Activated T-cell treated with anti-CD3 and anti-CD28 coated beads, Interleukin-2, amount 50 U/mL, for 4 hours (primary cell): ENCODE data around the gene LAMA2. TPM values are rescaled to one million over a fixed set of nuclear protein-coding genes. Genes with fewer than 3 reads are reported as not detected.
"Not testable (repeated sequence)": the region's sequence is repeated elsewhere in the genome, so short reads cannot be mapped to it uniquely, and the experiment has no call there.

ENCODE experiments used
- ATAC-seq, 2 donors: fragments of 200-7000 bp; cut with Tn5 transposase; one replicate each; pipeline ENCODE4 v1.10.0; 2021
- DNase-seq: peaks from one replicate; pipeline ENCODE4 v3.0.0-alpha.2; 2020
- H3K27me3 Mint-ChIP-seq: one replicate; pipeline ENCODE4 v1.8.0; 2021; ENCODE audit warnings: low read depth, mixed read lengths
- H3K36me3 Mint-ChIP-seq: one replicate; pipeline ENCODE4 v1.8.0; 2022; ENCODE audit warnings: mixed read lengths; ENCODE audit not compliant: insufficient read depth
- H3K4me1 Mint-ChIP-seq: one replicate; pipeline ENCODE4 v1.8.0; 2021; ENCODE audit warnings: low read depth, mixed read lengths
- H3K4me3 Mint-ChIP-seq: one replicate; pipeline ENCODE4 v1.8.0; 2021; ENCODE audit warnings: mild to moderate bottlenecking, moderate library complexity, mixed read lengths
- H3K9me3 Mint-ChIP-seq: one replicate; pipeline ENCODE4 v1.8.0; 2021; ENCODE audit warnings: mixed read lengths
- total RNA-seq, 3 donors: library from RNA; stranded (reverse); gene quantifications; one replicate each; pipeline ENCODE4 v1.2.1, GENCODE V29; 2021

The LAMA2 gene
- total RNA-seq, 3 donors from 2014 or later = 2.1 to 4.7 (median 3.8) TPM

DNA sequence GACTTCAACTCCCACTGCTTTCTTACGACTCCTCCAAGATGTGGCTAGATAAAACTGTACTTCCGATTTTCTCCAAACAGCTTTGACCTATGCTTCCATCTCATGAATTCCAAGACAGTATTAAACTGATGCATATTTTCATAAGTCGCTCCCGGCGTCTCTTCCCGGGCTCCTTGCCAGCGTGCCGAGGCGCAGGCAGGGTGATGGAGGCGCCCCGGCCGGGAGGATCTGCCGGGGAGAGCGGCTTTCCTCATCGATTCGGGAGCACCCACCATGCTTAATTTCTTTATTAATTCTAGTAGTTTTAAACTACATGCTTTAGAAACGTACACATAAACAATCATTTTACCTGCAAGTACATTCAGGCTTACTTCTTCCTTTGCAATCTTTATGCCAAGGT lies 276.3 kb downstream of the LAMA2 start:
- ATAC-seq, DNase-seq, H3K4me3 Mint-ChIP-seq, H3K27me3 Mint-ChIP-seq, H3K9me3 Mint-ChIP-seq, H3K4me1 Mint-ChIP-seq, H3K36me3 Mint-ChIP-seq: not testable (repeated sequence)

DNA sequence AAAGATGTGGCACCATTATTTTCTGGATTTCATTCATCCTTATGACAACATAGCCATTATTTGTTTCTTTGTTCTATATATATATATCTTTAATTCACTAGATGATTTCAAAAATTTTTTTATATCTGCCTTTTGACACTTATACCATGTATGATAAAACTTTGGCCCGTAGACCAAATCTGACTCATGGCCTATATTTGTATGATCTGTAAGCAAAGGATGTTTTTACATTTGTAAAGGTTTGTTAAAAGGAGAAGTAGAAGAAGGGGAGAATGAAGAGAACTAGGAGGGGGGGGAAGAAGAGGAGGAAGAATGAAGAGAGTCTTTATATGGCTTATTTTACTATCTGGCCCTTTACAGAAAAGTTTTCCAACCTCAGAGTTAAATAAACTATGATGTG lies 279.7 kb downstream of the LAMA2 start:
- ATAC-seq (no peak), DNase-seq (no peak)
- H3K36me3 Mint-ChIP-seq = no peaks in the 10 kb centered on the region
- no peaks in the 10 kb centered on the region for H3K27me3 Mint-ChIP-seq
- no peaks in the 10 kb centered on the region for H3K9me3 Mint-ChIP-seq
- H3K4me3 Mint-ChIP-seq = no peak overlapping the region
- H3K4me1 Mint-ChIP-seq = no peaks in the 10 kb centered on the region

DNA sequence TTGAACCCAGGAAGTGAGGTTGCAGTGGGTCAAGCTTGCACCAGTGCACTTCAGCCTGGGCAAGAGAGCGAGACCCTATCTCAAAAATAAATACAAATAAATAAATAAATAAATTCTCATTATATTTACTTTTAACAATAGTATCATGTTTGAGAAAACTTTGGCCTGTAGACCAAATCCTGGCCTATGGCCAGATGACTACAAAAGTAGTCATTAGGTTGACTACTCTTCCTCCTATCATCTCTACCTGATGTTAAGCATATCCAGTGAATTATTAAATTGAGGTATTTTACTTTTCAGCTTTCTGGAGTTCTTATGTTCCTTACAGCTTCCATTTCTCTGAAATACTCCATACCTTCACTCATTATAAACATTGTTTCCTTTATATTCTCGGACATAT lies 280.6 kb downstream of the LAMA2 start:
- Mint-ChIP-seq H3K9me3 (no peaks in the 10 kb centered on the region), H3K27me3 (no peaks in the 10 kb centered on the region), H3K4me1 (no peaks in the 10 kb centered on the region), H3K36me3 (no peaks in the 10 kb centered on the region), H3K4me3 (no peak overlapping the region)
- DNase-seq (no peak), ATAC-seq (no peak)

DNA sequence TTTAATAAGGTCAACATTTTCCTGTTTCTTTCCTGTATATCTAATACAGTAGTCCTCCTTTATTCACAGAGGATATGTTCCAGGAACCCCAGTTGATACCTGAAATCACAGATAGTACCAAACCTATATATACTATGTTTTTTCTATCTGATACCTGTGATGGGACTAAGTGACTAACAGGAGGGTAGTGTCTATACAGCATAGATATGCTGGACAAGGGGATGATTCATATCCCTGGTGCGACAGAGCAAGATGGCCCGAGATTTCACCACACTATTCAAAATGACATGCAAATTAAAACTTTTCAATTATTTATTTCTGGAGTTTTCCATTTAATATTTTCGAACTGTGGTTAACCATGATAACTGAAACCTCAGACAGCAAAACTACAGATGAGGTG lies 281.1 kb downstream of the LAMA2 start:
- no peak overlapping the region for H3K4me3 Mint-ChIP-seq
- no peaks in the 10 kb centered on the region for H3K27me3 Mint-ChIP-seq
- H3K9me3 Mint-ChIP-seq = no peaks in the 10 kb centered on the region
- H3K4me1 Mint-ChIP-seq = no peaks in the 10 kb centered on the region
- no peak for DNase-seq
- no peaks in the 10 kb centered on the region for H3K36me3 Mint-ChIP-seq
- ATAC-seq = no peak

DNA sequence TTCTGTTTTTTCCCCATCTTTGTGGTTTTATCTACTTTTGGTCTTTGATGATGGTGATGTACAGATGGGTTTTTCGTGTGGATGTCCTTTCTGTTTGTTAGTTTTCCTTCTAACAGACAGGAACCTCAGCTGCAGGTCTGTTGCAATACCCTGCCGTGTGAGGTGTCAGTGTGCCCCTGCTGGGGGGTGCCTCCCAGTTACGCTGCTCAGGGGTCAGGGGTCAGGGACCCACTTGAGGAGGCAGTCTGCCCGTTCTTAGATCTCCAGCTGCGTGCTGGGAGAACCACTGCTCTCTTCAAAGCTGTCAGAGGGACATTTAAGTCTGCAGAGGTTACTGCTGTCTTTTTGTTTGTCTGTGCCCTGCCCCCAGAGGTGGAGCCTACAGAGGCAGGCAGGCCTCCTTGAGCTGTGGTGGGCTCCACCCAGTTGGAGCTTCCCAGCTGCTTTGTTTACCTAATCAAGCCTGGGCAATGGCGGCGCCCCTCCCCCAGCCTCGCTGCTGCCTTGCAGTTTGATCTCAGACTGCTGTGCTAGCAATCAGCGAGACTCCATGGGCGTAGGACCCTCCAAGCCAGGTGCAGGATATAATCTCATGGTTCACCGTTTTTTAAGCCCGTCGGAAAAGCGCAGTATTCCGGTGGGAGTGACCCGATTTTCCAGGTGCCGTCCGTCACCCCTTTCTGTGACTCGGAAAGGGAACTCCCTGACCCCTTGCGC lies 289.5 kb downstream of the LAMA2 start:
- not testable (repeated sequence) for H3K4me3 Mint-ChIP-seq, H3K4me1 Mint-ChIP-seq, DNase-seq, H3K36me3 Mint-ChIP-seq, H3K9me3 Mint-ChIP-seq, ATAC-seq
- peaks cover 13% of the 10 kb centered on the region for H3K27me3 Mint-ChIP-seq

DNA sequence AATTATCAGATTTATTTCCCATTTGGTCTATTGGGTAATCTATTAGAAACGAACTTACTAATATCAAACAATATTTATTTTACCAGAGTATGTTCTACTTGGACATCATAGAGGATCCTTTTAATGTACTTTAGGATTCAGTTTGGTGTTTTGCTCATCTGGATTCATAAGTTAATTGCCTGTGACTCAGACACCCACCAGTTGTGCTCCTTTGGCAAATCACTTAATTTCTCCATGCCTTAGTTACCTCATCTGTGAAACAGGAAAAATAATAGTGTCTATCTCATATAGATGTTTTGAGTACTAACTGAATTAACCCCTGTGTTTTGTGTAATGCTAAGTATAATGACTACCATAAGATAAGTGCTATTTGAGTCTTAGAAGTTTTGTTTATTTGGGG lies 292.1 kb downstream of the LAMA2 start:
- H3K9me3 Mint-ChIP-seq = no peaks in the 10 kb centered on the region

DNA sequence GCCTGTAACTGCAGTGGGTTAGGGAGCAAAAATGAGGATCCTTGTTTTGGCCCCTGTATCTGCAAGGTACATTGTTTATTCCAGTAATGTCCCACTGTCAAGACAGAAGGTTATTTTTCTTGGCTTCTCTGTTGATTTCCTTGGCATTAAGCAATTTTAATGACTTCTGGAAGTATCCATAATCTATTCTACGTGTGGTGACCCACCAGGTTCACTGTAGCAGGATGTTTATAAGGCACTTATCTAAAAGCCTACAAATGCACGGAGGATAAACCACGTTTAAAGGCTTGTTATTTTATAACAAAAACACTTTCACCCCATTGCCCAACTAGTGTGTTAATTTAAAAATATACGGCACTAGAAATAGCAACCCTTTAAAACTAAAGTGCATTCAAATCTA lies 294.9 kb downstream of the LAMA2 start:
- DNase-seq (no peak), ATAC-seq (no peak)
- no peak overlapping the region for H3K4me3 Mint-ChIP-seq
- H3K4me1 Mint-ChIP-seq = no peaks in the 10 kb centered on the region
- no peaks in the 10 kb centered on the region for H3K36me3 Mint-ChIP-seq
- peaks cover 17% of the 10 kb centered on the region for H3K27me3 Mint-ChIP-seq
- H3K9me3 Mint-ChIP-seq = no peaks in the 10 kb centered on the region

More for the DNA sequence above, 292.1 kb downstream of the LAMA2 start:
- no peaks in the 10 kb centered on the region for H3K36me3 Mint-ChIP-seq
- ATAC-seq = no peak
- no peak for DNase-seq
- H3K27me3 Mint-ChIP-seq = peaks cover 18% of the 10 kb centered on the region
- no peaks in the 10 kb centered on the region for H3K4me1 Mint-ChIP-seq
- H3K4me3 Mint-ChIP-seq = no peak overlapping the region

DNA sequence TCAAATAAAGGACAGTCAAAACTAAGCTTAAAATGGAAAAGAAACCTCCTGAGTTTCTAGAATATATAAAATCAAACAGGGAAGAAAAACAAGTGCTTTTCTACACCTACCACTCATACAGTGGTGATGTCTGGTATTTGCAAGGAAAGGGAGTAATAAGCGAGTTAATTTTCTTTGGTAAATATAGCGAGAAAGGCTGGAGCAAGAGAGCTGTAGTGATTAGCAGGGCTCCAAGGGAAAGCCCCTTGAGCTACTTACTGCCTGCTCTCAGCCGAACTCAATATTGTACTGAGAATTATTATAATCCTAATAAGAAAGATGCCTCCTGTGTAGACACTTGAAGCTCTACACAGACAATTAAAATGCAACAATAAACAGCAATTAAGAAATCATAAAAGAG lies 296.3 kb downstream of the LAMA2 start:
- H3K4me3 Mint-ChIP-seq = no peak overlapping the region
- DNase-seq = no peak
- H3K4me1 Mint-ChIP-seq = no peaks in the 10 kb centered on the region
- ATAC-seq = no peak
- peaks cover 13% of the 10 kb centered on the region for H3K27me3 Mint-ChIP-seq
- H3K36me3 Mint-ChIP-seq = no peaks in the 10 kb centered on the region
- H3K9me3 Mint-ChIP-seq = no peaks in the 10 kb centered on the region

DNA sequence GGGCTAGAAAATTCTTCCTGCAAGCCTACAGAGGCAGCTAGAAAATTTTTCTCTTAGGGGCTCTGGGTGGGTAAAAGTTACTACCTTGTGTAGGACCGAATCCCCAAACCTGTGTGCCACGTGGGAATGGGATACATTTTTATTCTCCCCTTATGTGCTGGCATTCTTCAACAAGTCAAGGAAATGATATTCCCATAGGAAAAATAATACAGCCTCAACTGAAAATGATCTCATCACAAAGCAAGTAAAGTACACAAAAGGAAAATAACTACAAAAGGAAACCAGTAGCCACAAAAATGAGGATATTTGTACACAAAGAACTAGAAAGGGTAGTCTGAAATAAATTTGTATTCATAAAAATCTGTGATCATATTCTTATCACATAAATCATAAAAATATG lies 298.1 kb downstream of the LAMA2 start:
- no peaks in the 10 kb centered on the region for H3K9me3 Mint-ChIP-seq
- DNase-seq = no peak
- no peak for ATAC-seq
- no peak overlapping the region for H3K4me3 Mint-ChIP-seq
- no peaks in the 10 kb centered on the region for H3K36me3 Mint-ChIP-seq
- peaks cover 11% of the 10 kb centered on the region for H3K27me3 Mint-ChIP-seq
- no peaks in the 10 kb centered on the region for H3K4me1 Mint-ChIP-seq

DNA sequence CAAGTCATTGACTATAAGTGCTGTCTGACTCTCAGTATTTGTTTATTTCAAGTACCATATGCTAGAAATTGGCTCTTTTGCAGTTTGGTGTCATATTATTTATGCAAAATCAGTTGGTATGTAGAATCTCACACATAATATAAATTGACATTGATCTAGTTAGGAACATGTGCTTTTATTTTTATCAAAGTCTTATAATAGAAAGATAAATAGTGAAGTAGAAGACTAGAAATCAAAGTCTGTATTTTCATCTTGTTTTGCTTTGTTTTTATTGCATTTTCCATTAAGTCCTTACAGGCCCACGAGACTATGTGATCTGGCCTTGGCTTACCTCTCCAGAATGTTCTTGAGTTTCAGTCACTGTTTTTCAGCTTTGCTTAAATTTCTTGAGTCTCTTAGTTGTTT lies 300.3 kb downstream of the LAMA2 start:
- H3K9me3 Mint-ChIP-seq = no peaks in the 10 kb centered on the region
- no peak overlapping the region for H3K4me3 Mint-ChIP-seq
- no peak for ATAC-seq

DNA sequence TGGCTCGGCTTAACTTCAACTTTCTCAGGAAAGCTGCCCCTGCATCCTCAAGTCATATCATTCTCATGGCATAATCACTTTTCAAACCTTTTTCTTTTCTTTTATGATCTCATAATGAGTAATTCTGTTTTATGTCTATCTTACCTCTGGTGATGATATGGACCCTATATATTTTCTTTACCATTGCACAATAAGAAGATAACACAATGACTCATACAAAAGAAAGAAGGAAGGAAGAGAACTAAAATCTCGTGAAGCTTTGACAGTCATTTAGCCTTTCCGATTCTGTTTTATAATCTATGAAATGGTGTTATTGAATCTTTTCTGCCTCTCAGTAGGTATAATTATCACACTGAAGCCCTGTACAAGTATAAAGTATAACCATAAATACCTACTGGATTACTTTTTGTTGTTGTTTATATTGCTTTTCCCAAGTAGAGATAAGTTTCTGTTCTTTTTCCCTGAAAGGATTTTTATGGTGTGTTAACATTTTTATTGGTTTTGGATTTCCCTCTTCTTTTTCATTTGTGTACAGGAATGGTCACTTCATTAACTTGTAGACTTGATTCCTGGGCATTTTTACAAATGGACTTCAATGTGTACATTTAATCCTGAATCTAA lies 300.9 kb downstream of the LAMA2 start:
- H3K9me3 Mint-ChIP-seq = no peaks in the 10 kb centered on the region
- peaks cover 3% of the 10 kb centered on the region for H3K27me3 Mint-ChIP-seq
- no peak overlapping the region for H3K4me3 Mint-ChIP-seq
- ATAC-seq (no peak), DNase-seq (no peak)
- H3K36me3 Mint-ChIP-seq = no peaks in the 10 kb centered on the region
- H3K4me1 Mint-ChIP-seq = no peaks in the 10 kb centered on the region

More for the DNA sequence above, 300.3 kb downstream of the LAMA2 start:
- no peak for DNase-seq
- Mint-ChIP-seq H3K27me3 (peaks cover 3% of the 10 kb centered on the region), H3K36me3 (no peaks in the 10 kb centered on the region), H3K4me1 (no peaks in the 10 kb centered on the region)

DNA sequence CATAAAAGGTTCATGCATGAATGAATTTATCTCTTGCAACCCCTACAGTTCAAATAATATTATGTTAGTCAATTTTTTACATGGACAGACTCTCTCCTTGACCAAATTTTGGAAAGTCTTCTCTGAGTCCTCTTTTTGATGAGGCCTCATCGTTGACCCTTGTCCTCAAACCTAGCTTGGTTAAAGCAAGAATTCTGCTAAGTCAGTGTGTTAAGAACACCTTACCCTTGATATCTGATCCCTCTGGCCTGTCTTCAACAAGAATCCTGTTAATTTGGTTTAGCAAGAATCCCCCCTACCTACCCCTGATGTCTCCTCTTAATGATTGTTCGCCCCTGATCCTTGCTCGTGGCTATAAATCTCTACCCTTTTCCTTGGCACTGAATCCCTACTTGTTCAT lies 301.4 kb downstream of the LAMA2 start:
- H3K4me1 Mint-ChIP-seq = no peaks in the 10 kb centered on the region

DNA sequence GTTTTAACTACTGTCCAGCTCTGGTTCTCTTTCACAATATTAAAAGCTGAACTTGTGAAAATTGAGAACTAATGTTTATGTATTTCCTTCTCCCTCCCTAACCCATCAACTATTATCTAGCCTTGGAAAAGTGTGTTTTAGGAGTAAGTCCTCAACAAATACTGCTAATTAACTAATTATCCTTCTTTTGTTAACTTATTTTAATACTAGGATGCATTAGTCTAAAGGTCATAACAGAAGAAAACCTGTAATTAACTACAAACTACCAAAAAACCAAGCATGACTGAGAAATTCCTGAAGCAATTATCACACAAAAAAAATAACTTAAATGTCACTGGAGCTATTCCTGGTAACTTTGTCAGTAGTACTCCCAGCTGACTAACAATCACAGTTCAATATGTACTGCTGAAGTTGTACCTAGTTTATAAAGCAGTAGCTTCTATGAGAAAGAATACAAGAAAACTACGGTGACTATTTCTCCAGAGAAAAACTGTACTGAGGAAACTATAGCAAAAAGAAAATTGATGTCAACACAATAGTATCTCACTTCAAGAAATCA lies 301.9 kb downstream of the LAMA2 start:
- H3K4me1 Mint-ChIP-seq = no peaks in the 10 kb centered on the region
- no peak for ATAC-seq

More for the DNA sequence above, 301.4 kb downstream of the LAMA2 start:
- H3K27me3 Mint-ChIP-seq = peaks cover 3% of the 10 kb centered on the region
- H3K9me3 Mint-ChIP-seq = no peaks in the 10 kb centered on the region
- H3K4me3 Mint-ChIP-seq = no peak overlapping the region
- DNase-seq (no peak), ATAC-seq (no peak)
- no peaks in the 10 kb centered on the region for H3K36me3 Mint-ChIP-seq

DNA sequence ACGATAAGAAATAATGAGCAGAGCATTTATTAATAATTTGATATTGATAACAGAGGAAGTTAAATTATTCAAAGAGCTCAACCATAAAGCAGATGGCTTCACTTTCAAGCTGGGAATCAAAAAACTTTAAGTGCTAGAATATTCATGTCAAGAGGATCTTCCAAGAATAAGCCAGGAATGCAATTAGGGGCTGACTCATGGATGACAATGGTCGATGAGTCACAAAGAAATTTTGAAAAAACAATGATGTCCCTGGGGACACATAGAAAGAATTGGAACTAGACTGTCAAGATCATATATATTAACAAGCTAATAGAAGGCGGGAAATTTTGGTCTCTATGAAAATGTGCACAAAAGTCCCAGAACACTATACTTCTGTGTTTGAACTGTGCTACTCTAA lies 304.1 kb downstream of the LAMA2 start:
- no peaks in the 10 kb centered on the region for H3K9me3 Mint-ChIP-seq
- H3K4me1 Mint-ChIP-seq = no peaks in the 10 kb centered on the region
- H3K36me3 Mint-ChIP-seq = no peaks in the 10 kb centered on the region
- ATAC-seq (no peak), DNase-seq (no peak)
- H3K27me3 Mint-ChIP-seq = peaks cover 3% of the 10 kb centered on the region
- no peak overlapping the region for H3K4me3 Mint-ChIP-seq

More for the DNA sequence above, 301.9 kb downstream of the LAMA2 start:
- DNase-seq = no peak
- Mint-ChIP-seq H3K36me3 (no peaks in the 10 kb centered on the region), H3K9me3 (no peaks in the 10 kb centered on the region), H3K27me3 (peaks cover 3% of the 10 kb centered on the region), H3K4me3 (no peak overlapping the region)

DNA sequence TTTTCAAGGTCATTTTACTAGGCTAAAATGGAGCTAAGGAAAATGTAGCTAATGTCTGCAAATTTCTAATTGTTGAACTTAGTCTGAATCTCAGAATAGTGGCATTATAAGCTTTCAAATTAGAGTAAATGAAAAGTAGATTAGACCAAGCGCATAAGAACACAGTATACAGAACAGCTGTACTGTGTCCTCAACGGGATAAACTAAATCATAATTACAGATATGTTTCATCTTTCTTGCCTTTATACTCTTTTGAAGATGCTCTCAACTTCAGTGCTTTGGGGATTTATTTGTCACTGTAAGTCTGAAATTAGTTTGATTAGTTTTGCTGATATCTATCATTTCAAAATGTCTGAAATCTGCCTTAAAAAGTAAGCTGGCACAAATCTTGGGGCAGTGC lies 305.4 kb downstream of the LAMA2 start:
- H3K27me3 Mint-ChIP-seq = peaks cover 3% of the 10 kb centered on the region
- no peaks in the 10 kb centered on the region for H3K9me3 Mint-ChIP-seq
- DNase-seq = no peak
- no peak for ATAC-seq
- H3K4me3 Mint-ChIP-seq = no peak overlapping the region
- no peaks in the 10 kb centered on the region for H3K4me1 Mint-ChIP-seq
- H3K36me3 Mint-ChIP-seq = no peaks in the 10 kb centered on the region
